ENCODE measurements around the gene FOXP1. TPM values are rescaled to one million over a fixed set of nuclear protein-coding genes. Genes with fewer than 3 reads are reported as not detected.

FOXP1 gene
- total and polyA plus RNA-seq, 2 donors (not counting 1 experiment from before 2014, with no cell fraction given): 91.1 to 508 TPM

GRCh38 chr3:71463617-71464016 lies 119.9 kb downstream of the FOXP1 start:
- Mint-ChIP-seq H3K9me3 (ENCODE audit: insufficient read depth) (no peaks in the 10 kb centered on the region), H3K4me1 (peaks cover 33% of the 10 kb centered on the region), H3K27me3 (no peaks in the 10 kb centered on the region), H3K27ac (no peak overlapping the region), H3K4me3 (no peak overlapping the region)
- CTCF ChIA-PET: interaction anchor here (0.7 to 0.9 kb wide), 2 partner anchors 35 to 103 kb away, joined by 3 to 5 read pairs; no protein-coding TSS in a partner anchor
- Histone ChIP-seq H3K79me2 (ENCODE audit: control insufficient read depth, insufficient read depth, low read length) (peaks cover 87% of the 10 kb centered on the region), H3K4me3 (ENCODE audit: control extremely low read depth in 1 of 5, extremely low read depth in 1 of 5, insufficient read depth in 1 of 5, low read depth in 2 of 5, low read length in 4 of 5) (no peak overlapping the region), H4K20me1 (ENCODE audit: control insufficient read depth, insufficient read depth, low read length, poor library complexity, severe bottlenecking) (no peaks in the 10 kb centered on the region), H3K27me3 (replicated peaks in 1 of 4; ENCODE audit: control extremely low read depth in 1 of 4, control insufficient read depth in 3 of 4, insufficient read depth in 4 of 4, low read length in 3 of 4) (no peaks in the 10 kb centered on the region), H3K27ac (ENCODE audit: low read length in 2 of 2) (no peak overlapping the region), H3K4me2 (replicated peaks; ENCODE audit: low read depth, low read length, poor library complexity, severe bottlenecking) (no peak overlapping the region), H3K36me3 (replicated peaks in 1 of 2; ENCODE audit: control extremely low read depth in 1 of 2, control insufficient read depth in 1 of 2, extremely low read depth in 1 of 2, insufficient read depth in 2 of 2, low read length in 1 of 2) (peaks cover 0 to 2% of the 10 kb centered on the region in 2 experiments), H2AFZ (ENCODE audit: insufficient read depth, low read depth, low read length, poor library complexity, severe bottlenecking) (no peak overlapping the region), H3K9me3 (ENCODE audit: control extremely low read depth in 1 of 3, control insufficient read depth in 2 of 3, insufficient read depth in 1 of 3, low read length in 2 of 3) (peaks cover 0 to 6% (median 0%) of the 10 kb centered on the region in 3 donors), H3K9ac (ENCODE audit: low read length) (no peak overlapping the region), H3K4me1 (ENCODE audit: control insufficient read depth in 2 of 2, insufficient read depth in 2 of 2, low read length in 2 of 2) (peaks cover 18 to 20% of the 10 kb centered on the region in 2 donors)
- no peak for ATAC-seq (ENCODE audit: low read depth)
- TF ChIP-seq EZH2 (IDR thresholded peaks at IDR 0.05; ENCODE audit: borderline replicate concordance, insufficient read depth, low read depth, low read length, poor library complexity, severe bottlenecking): no peak
- TF ChIP-seq, protein P1, sequence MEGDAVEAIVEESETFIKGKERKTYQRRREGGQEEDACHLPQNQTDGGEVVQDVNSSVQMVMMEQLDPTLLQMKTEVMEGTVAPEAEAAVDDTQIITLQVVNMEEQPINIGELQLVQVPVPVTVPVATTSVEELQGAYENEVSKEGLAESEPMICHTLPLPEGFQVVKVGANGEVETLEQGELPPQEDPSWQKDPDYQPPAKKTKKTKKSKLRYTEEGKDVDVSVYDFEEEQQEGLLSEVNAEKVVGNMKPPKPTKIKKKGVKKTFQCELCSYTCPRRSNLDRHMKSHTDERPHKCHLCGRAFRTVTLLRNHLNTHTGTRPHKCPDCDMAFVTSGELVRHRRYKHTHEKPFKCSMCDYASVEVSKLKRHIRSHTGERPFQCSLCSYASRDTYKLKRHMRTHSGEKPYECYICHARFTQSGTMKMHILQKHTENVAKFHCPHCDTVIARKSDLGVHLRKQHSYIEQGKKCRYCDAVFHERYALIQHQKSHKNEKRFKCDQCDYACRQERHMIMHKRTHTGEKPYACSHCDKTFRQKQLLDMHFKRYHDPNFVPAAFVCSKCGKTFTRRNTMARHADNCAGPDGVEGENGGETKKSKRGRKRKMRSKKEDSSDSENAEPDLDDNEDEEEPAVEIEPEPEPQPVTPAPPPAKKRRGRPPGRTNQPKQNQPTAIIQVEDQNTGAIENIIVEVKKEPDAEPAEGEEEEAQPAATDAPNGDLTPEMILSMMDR (IDR thresholded peaks at IDR 0.05): no peak
- intact Hi-C loops (cut with micrococcal nuclease): no loop called here
- WGBS (ENCODE audit: insufficient coverage): 33% methylated on average over 1 of the region's 3 CpGs
- POLR2A ChIA-PET: interaction anchor here (0.5 kb wide), 1 partner anchor 128 kb away, joined by 4 read pairs; no protein-coding TSS in a partner anchor
- DNase-seq: no peak

DNA sequence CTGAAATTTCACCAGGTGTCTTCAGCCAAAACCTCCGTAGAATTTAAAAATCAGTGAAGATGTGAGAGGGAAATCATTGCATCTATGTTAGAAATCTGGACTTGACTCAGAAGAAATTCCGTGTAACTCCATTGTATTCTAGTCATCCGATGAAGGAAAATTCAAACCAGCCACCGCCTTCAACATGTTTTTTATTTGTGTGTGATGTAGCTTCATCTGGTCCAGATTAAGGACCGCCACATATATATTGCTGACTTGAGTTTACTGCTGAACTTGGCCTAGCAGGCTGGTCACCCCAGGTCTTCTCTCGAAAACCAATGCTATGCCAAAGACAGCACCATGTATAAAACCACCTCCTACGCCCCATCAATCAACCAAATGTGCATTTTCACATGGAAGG lies 120.9 kb downstream of the FOXP1 start:
- TF ChIP-seq EZH2 (IDR thresholded peaks at IDR 0.05; ENCODE audit: borderline replicate concordance, insufficient read depth, low read depth, low read length, poor library complexity, severe bottlenecking): no peak
- TF ChIP-seq, protein P1 (IDR thresholded peaks at IDR 0.05): no peak
- Mint-ChIP-seq H3K27me3 (no peaks in the 10 kb centered on the region), H3K27ac (no peak overlapping the region), H3K4me1 (peaks cover 38% of the 10 kb centered on the region), H3K4me3 (no peak overlapping the region), H3K9me3 (ENCODE audit: insufficient read depth) (no peaks in the 10 kb centered on the region)
- H3K4me1 ChIP-seq (ENCODE audit: control insufficient read depth in 2 of 2, insufficient read depth in 2 of 2, low read length in 2 of 2): peaks cover 26 to 29% of the 10 kb centered on the region in 2 donors
- 97% methylated on average over 7 of the region's 7 CpGs for WGBS (ENCODE audit: insufficient coverage)
- peaks cover 0 to 2% of the 10 kb centered on the region in 2 experiments for H3K36me3 ChIP-seq (replicated peaks in 1 of 2; ENCODE audit: control extremely low read depth in 1 of 2, control insufficient read depth in 1 of 2, extremely low read depth in 1 of 2, insufficient read depth in 2 of 2, low read length in 1 of 2)
- H3K4me3 ChIP-seq (ENCODE audit: control extremely low read depth in 1 of 5, extremely low read depth in 1 of 5, insufficient read depth in 1 of 5, low read depth in 2 of 5, low read length in 4 of 5): no peak overlapping the region
- DNase-seq: no peak
- CTCF ChIA-PET: no interaction called here
- H3K79me2 ChIP-seq (ENCODE audit: control insufficient read depth, insufficient read depth, low read length): peaks cover 91% of the 10 kb centered on the region
- H4K20me1 ChIP-seq (ENCODE audit: control insufficient read depth, insufficient read depth, low read length, poor library complexity, severe bottlenecking): no peaks in the 10 kb centered on the region
- H3K27ac ChIP-seq (ENCODE audit: low read length in 2 of 2): no peak overlapping the region
- intact Hi-C loops (cut with micrococcal nuclease): no loop called here
- H3K9ac ChIP-seq (ENCODE audit: low read length): no peak overlapping the region
- H3K27me3 ChIP-seq (replicated peaks in 1 of 4; ENCODE audit: control extremely low read depth in 1 of 4, control insufficient read depth in 3 of 4, insufficient read depth in 4 of 4, low read length in 3 of 4): no peaks in the 10 kb centered on the region
- ATAC-seq (ENCODE audit: low read depth): no peak
- H2AFZ ChIP-seq (ENCODE audit: insufficient read depth, low read depth, low read length, poor library complexity, severe bottlenecking): no peak overlapping the region
- POLR2A ChIA-PET: interaction anchor here (0.7 kb wide), 1 partner anchor 116 kb away, joined by 4 read pairs; no protein-coding TSS in a partner anchor
- H3K4me2 ChIP-seq (replicated peaks; ENCODE audit: low read depth, low read length, poor library complexity, severe bottlenecking): no peak overlapping the region
- H3K9me3 ChIP-seq (ENCODE audit: control extremely low read depth in 1 of 3, control insufficient read depth in 2 of 3, insufficient read depth in 1 of 3, low read length in 2 of 3): peaks cover 0 to 6% (median 0%) of the 10 kb centered on the region in 3 donors

Measured in B cell (primary cell).